Middle frontal gyrus (tissue), 1 donor: Measurements from ENCODE around the gene MACF1.
"Not testable (repeated sequence)": the region's sequence is repeated elsewhere in the genome, so short reads cannot be mapped to it uniquely, and the experiment has no call there.

Experiments
- DNase-seq: peaks from one replicate; pipeline ENCODE4 v3.0.0-alpha.2; 2015; ENCODE audit warnings: low spot score; ENCODE audit errors: extremely low spot score

Gene MACF1

DNA sequence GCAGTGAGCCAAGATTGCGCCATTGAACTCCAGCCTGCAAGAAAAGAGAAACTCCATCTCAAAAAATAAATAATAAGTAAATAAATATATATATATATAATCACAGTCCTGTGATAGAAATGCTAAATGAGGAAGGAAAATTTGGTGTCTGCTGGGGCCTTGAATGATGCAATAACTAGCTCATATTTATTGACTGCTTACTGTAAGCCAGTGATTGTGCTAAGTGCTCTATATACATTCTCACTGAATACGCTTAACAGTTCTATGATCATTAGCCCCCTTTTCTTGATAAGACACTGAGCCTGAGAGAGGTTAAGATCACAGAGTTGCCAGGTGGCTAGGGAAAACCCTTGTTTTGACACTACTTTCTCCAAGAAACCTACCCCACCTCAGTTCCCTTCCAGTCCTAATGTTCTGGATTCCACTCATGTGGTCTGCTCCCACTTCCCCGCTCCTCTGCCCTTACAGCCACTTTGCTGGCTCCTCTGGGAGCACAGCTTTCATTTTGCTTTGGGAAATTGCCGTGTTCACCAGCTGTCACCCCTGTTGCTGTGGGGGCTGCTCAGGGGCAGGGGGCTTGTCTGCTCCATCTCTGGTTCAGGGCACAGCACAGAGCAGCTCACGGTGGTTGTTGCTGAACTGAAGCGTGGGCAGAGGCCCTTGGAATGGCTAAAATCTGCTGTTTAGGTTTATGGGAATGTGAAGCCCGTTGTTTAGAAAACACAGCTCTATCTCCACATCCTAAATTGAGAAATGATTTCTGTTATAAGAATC lies 284.5 kb downstream of the MACF1 start:
- DNase-seq, result no peak

DNA sequence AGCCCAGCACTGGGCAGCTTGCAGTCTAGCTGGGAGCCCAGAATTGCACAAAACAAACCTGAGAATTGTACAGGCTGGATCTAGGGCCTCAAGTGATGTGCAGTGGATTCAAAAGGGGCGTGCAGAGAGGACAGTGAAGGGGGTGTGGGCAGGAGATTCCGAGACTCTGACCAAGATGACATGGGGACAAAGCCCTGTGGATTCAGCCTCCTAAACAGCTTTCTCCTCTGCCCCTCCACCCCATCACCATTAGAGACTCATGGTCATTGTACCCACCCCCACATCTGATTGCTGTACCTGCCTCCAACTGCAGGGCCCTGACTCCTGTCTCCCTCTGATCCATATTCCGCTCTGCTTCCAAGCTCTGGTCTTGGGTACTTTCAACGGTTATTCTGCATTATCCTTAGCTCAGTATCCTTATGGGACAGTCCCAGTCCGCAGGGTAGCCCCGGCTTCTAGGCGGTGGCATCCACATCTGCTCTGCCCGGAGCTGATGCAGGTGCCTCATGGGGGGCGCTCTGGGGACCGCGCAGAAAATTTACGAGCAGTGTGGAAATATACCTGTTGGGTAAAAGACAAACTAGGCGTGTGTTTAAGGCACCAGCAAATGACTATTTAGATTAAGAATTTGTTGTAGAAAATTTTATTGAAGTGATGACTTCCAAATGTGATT lies 285.2 kb downstream of the MACF1 start:
- DNase-seq, result no peak

DNA sequence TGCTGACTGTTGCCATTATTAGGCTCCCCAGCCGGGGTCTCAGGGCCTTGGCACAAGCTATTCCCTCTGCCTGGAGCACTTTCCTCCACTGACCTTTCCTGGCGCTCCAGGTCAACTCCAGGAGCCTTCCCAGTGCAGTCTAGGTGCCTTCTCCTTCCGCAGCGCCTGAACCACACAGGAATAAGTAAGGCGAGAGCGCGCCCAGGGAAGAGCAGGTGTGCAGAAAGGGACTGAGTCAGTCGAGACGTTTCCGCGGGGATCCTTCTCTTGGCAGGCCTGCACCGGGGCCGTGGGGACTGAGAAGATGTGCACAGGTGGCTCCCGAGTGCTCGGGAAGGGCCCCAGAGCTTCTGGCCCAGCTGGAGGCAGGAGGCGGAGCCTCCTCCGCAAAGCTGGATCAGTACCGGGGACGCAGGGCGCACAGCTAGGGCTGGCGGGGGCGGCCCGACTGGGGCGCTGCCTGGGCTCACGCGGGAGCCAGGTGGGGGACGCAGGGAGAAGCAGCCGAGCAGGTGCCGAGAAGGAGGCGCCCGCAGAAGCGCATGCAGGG lies 286.2 kb downstream of the MACF1 start:
- no peak for DNase-seq

DNA sequence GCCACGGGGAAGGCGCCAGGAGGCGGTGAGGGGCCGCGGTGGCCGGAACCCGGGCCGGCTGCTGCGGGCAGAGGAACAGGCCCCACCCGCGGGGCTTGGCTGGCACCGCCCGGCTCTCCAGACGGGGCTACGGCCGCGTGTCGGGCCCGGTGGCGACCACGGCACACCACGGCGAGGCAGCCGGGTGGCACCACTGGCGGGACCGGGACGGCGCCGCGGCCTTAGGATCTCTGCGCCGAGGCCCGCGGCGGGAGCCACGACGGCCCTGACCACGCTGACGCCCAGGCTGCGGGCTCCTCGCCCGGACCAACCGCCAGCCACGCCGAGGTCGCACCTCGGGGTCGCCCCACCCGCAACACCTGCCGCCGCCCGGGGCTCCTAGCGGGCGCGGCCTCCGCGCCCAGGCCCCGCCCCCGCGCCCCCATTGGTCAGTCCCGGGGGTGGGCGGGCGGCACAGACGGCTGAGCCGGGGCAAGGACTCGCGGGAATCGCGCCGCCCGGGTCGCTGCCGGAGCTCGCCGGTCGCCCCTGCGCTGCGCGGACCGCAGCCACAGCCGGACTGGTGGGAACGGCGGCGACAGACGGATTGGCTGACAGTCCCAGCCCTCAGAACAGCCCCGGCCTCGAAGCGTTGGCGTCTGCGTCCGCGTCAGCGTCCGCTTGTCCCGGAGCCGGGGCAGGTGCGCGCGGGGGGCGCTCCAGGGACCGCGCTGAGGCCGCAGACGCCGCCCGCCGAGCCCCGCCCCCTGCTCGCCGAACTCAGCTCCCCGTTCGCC lies 286.8 kb downstream of the MACF1 start, which contains the start of gene BMP8A:
Gene BMP8A (plus strand): TSS at position 491 of the 776 bp plus-strand sequence. CDS start 356 bp downstream, outside the sequence.
- no peak for DNase-seq

DNA sequence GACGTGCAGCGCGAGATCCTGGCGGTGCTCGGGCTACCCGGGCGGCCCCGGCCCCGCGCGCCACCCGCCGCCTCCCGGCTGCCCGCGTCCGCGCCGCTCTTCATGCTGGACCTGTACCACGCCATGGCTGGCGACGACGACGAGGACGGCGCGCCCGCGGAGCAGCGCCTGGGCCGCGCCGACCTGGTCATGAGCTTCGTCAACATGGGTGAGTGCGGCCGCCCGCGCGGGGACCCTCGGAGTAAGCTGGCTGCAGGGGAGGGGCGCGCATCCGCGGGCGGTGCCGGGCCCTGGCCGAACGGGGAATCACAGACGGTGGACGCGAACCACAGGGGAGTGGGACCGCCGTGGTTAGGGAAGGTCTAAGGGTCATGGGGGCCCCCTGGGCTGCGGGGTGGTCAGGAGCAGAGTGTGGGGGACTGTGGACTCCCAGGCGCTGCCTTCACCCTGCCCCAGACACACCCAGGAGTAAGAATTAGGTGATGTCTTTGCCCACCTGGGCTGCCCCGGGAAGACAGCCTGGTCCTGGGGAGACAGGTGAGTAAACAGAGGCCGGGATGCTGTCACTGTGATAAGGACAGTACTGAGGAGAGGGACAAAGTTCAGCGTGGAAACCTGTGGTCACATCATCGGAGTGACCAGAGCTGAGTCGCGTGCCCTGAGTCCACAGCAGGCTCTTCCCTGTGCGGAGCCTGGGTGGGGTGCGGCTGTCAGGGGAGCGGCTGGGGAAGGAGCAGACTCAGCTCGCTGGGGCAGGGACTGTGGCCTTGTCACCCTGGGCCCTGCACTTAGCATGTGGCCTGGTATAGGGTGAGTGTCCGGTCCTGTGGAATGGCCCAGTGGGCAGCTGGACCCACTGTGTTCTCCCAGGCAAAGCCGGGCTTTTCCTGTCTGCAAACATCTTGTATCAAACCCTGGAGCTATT lies 287.9 kb downstream of the MACF1 start:
- DNase-seq, result not testable (repeated sequence)

DNA sequence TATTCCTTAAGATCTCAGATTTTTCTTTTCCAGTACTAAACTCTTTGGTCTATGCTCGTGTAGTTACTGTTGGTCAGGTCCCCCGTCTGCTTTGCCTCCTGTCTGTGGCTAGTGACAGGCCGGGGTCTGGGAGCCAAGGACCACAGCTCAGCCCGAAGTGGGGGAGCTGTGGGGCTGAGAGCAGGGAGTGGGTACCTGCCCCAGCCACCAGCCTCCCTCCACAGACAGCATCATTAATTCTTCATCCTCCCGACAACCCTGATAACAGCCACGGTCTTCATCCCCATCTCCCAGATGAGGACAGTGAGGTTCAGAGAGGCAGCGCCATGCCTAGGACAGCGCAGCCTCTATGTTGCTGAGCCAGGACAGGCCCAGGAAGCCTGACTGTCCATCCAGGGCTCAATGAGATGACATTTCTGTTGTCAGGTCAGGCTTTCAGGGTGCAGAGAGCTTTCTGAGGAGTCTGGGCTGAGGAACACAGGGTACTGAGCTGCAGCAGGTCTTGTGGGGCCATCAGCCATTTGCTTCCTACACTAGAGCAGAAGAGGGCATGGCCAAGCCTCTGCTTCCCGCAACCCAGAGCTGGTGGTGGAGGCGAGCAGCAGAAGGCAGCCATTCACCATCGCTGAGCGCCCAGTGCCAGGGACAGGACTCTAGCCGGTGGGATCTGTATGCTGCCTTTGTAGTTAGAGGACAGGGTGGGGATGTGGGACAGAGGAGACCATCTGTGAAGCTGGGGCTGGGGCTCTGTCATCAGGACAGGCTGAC lies 288.7 kb downstream of the MACF1 start:
- DNase-seq, result not testable (repeated sequence)

DNA sequence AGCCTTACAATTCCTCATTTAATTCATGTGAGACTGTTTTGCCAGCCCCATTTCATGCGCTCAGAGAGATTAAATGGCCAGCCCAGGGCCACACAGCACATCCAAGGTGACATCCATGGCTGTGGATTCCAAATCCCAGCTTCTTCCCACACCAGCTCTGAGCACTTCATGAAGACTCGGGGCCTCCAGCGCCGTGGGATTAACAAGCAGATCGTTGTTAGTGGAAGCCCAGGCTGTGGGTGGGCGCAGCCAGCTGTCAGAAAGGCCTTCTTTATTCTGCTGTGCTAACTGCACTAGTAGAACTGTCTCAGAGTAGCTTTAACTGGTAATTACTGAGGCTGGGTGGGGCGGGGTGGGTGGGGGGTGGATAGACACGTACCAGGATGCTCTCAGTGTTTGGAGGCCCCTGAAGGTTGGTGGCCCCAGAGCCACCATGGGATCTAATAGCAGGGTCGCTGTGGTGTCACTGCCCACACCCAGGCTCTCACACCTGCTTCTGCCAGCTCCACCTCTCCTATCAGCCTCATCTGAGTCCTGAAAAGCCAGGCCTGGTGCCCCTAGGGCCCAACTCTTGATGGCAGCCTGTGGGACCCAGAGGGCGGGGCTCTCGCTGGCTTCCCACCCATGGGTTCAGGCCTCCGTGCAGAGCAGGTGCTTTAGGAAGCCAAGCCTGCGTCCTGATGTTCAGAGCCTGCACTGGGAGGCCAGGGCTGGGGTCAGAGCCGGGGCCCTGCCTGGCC lies 290.3 kb downstream of the MACF1 start:
- DNase-seq, result peak; percentile 17

DNA sequence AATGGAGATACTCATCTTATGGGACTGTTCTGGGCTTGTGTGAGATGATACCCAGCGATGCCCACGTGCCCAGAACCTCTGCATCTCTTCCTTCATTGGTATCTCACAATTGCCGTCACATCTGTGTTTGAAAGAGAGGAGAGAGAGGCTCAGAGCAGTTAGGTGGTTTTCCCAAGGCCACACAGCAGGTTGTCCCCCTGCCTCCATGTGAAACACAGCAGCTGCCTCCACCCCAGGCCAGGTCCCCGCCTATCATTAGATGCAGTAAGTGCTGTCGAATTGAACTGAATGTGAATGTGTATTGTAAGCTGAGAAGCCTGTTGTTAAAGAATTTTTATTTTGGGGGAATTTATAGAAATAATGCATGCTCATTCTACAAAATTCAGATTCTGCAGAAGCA lies 292.0 kb downstream of the MACF1 start:
- DNase-seq, result not testable (repeated sequence)

DNA sequence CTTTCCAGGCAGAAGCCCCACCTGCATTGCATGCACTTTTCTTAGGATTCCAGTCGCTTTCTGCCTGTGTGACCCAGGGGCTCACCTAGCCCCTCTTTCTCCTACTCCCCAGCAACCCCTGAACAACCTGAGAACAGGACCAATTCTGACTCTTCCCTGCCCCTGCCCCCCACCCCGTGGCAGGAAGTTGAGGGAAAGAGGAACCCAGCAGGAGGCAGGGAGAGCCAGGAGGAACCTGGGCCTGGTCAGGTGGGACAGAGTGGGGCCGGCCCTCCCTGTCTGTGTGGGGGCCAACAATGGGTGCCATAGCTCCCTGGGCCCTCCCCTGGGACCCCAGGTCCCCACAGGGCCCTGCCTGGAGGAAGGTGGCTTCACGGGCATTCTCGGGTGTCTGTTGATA lies 293.1 kb downstream of the MACF1 start:
- DNase-seq, result no peak

DNA sequence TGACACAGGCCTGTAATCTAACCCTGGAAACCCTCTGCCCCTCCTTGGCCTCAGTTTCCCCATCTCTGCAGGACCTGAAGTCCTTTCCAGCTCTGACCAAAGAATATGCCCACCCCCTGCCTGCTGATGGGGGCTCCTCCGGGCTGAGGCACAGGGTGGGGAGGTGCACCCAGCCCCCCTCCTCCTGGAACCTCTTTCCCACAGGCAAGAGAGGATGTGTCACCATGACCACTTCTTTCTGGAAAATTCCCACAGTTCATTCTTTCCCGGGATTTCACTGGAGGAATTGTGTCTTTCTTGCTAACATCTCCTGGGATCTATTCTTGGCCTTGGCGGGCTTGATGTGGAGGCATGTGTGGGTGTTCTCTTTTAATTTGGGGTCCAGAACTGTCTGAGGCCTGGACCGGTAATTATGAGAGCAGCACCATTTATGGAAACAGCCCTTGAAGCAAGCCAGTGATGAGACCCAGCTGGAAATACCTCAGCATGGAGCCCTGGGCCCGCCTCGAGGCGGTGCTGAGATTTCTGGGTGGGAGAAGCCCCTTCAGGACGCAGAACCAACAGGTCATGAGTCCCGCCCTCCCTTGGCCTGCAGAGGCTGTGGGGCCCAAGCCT lies 293.7 kb downstream of the MACF1 start:
- DNase-seq, result not testable (repeated sequence)

DNA sequence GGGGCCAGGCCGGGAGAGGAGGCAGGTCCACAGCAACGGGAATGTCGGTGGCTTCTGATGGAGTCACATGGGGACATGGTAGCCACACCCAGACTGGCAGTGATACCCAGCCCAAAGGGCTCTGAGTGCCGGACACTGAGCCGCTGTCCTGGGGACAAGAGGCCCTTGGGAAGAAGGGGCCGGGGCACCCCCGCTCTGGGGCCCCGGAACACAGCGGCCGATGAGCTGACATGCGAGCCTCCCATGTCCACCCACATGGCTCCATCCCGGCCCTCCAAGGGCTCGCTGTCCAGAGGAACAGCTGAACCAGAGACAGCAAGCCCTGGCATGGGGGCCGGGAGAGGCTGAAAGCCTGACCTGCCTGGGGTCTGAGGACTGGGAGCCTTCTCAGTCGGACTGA lies 294.3 kb downstream of the MACF1 start:
- DNase-seq, result not testable (repeated sequence)

DNA sequence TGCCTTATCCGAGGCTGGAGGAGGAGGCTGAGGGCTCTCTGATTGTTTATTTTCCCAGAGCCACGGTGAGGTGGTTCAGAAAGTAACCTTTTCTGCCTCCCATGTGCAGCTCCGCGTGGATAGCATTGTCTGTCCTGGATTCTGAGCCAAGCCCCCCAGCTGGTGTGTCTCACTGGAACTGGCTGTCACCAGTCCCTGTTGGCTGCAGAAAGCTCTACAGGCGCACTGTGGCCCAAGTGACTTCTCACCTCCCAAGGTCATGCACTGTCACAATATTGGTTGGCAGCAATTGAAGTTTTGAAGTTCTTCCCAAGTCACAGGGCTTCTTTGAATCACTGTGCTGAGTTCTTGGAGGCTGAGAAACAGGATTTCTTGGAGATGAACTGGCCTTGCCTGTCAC lies 295.2 kb downstream of the MACF1 start:
- no peak for DNase-seq

DNA sequence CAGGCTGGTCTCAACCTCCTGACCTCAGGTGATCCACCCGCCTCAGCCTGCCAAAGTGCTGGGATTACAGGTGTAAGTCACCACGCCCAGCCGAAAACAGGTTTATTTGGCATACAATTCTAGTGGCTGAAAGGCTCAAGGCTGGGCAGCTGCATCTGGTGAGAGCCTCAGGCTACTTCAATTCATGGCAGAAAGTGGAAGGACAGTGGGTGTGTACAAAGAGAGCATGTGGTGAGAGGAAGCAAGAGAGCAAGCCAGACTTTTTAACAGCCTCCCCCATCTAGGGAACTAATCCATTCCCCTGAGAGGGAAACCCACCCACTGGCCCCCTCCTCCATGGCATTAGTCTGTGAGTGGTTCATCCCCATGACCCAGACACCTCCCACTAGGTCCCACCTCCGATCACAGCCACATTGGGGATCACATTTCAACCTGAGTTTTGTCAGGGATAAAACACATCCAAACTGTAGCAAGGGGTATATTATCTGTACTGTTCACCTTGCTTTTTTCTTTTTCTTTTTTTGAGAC lies 296.4 kb downstream of the MACF1 start:
- no peak for DNase-seq

DNA sequence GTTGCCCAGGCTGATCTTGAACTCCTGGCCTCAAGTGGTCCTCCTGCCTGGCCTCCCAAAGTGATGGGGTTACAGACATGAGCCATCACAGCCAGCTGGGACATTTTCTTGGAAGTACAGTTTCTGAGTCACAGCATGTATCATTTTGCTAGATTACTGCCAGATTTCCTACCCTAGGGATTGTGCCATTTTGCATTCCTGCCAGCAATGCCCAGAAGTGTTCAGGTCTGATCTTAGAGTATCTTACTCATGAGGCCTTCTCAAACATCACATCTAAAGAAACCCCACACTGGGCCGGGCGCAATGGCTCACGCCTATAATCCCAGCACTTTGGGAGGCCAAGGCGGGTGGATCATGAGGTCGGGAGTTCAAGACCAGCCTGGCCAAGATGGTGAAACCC lies 297.2 kb downstream of the MACF1 start:
- no peak for DNase-seq

DNA sequence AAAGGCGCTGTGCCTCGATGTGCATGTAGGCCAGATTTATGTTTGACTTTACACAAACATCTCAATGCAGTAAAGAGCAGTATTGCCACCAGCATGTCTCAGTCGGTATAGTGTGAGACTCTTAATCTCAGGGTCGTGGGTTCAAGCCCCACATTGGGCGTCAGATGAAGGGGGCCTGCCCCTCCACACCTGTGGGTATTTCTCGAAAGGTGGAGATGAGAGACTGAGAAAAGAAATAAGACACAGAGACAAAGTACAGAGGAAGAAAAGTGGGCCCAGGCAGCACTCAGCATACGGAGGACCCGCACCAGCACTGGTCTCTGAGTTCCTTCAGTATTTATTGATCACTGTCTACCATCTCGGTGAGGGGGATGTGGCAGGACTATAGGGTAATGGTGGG lies 299.9 kb downstream of the MACF1 start:
- not testable (repeated sequence) for DNase-seq

DNA sequence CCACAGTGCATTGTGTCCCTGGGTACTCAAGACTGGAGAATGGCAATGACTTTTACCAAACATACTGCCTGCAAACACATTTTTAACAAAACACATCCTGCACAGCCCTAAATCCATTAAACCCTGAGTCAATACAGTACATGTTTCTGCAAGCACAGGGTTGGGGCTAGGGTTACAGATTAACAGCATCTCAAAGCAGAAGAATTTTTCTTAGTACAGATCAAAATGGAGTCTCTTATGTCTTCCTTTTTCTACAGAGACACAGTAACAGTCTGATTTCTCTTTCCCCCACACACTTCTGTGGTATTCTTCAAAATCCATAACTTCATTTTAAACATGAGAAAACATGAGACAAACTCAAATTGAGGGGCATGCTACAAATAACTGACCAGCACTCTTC lies 300.8 kb downstream of the MACF1 start:
- DNase-seq, result no peak

DNA sequence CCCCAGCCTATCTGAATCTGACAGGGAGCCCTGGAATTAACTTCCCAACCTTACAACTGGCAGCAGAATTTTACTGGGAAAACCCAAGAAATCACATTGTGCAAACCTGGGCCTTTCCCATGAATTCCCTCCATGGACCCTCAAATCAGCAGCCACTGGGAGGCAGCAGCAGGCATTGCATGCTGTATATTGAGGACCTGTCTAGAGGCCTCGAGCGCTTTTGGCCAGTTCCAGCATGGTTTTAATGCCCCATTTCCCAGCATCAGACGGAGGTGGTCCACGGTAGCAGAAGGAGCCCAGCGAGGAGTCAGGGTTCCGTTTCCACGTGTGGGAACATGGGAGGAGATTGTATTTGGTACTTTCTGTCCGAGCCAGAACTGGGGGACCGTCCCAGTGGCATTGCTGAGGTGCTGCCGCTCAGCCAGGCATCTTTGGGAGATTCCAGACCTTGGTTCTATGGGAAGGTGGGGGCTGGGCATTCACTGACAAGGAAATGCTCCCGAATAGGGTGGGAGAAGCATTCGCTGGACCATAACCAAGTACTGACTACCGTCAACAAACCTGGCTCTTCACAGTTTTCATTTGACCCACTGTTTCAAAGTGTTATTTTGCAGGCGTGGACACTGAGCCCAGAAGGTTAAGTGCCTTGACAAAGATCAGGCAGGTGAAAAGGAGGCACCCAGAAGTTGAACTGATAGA lies 302.9 kb downstream of the MACF1 start:
- DNase-seq, result no peak

DNA sequence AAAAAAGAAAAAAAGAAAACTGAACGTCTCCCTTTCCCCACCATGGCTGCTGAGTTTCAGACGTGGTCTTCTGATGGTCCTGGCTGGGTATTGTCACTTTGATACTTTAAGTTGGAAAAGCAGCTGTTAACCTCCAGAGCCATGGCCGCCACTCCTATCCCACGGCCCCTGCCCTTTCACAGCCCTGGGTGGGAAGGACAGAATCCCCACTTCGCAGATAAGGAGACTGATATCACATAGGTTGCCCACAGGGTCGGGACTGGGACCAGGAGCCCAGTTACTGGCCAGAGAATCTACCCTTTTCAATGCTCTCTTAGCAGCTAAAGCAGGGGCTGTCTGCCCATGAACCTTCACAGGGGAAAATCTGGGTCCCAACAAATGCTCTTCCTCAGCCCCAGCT lies 303.8 kb downstream of the MACF1 start:
- DNase-seq, result no peak
